GM11168 (cell line): ENCODE results near the gene TCERG1L.

Experiments used
- in situ Hi-C: fragments of 300-500 bp; cut with MboI; formaldehyde crosslinking; loops from one replicate; pipeline ENCODE4 v1.12.0; 2022; ENCODE audit warnings: low sequenced_read_pairs; ENCODE audit not compliant: unreplicated experiment

The TCERG1L gene

DNA sequence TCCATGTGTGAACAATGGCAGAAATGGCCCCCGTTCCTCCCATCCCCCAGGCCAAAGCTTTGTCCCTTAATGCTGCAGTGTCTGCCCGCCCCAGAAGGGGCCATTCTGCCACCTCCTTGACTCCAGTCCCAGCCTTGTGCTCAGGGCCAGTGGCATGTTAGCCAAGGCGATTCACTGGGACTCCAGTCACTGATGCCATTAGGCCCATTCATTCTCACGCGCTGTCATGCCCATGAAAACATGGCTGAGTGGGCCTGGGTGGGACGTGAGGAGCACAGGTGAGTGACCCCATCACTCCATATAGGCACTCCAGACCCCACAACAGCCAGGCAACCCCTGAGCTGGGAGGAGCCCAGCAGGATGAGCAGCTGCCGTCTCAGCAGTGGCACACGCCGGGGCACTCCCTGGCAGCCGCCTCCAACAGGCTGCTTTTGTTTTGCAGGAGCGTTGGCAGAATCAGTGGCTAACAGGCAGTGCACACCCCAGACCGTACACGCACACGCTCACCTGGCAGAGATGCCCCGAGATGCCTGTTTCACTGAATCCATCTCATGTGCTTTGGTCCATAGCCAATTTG lies 79.5 kb downstream of the TCERG1L start:
- in situ Hi-C loops: no loop called here

GRCh38 chr10:131231323-131231964 lies 80.1 kb downstream of the TCERG1L start:
- in situ Hi-C loops: no loop called here

DNA sequence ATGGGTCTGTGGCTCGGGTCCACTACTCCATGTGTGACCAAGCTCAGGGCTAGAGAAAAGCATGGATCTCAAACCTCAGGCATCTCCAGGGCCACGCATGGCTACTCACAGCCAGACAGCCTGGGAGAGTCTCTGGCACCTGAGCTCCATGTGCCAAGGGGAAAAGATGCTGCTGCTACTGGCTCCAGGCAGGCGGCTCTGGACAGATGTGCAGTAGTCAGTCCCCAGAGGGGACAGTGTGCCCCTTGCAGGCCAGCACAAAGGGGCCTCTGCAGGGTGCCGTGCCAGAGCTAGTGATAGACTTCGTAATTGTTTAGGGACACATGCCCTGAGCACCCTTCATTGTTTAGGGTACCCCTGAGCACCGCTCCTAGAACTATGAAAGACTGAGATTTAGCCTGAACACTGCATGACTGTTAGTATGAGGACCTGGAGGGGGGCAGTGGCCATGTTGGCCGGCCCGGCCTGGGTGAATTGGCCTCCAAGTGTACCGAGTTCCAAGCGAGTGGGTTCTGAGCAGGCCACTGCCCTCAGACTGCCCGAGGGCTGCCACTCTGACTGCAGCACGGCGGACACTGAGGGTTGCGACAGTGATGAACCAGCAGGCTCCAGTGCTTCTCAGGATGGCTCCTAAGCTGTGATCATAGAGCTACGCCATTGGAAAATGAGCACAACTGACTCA lies 80.7 kb downstream of the TCERG1L start:
- in situ Hi-C loops: no loop called here

DNA sequence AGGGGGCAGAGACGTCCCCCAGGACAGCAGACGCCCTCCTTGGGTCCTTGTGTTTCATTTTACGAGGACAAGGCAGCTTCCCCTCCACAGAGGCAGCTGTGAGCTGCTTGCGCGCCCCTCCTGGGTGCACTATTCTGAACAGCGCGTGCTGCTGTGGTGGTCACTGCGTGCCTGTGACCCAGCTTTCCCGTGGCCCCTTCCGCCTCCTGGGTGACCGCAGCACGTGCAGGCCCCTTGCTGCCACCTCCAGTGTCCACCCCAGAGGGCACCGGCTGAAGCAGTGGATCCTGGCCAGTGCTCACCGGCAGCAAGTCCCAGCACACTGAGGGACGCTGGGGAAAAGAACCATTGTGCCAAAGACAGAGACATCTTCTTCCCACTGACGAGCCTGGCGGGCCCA lies 81.4 kb downstream of the TCERG1L start:
- in situ Hi-C loops: no loop called here

GRCh38 chr10:131227163-131227740 lies 84.3 kb downstream of the TCERG1L start:
- in situ Hi-C loops: no loop called here

DNA sequence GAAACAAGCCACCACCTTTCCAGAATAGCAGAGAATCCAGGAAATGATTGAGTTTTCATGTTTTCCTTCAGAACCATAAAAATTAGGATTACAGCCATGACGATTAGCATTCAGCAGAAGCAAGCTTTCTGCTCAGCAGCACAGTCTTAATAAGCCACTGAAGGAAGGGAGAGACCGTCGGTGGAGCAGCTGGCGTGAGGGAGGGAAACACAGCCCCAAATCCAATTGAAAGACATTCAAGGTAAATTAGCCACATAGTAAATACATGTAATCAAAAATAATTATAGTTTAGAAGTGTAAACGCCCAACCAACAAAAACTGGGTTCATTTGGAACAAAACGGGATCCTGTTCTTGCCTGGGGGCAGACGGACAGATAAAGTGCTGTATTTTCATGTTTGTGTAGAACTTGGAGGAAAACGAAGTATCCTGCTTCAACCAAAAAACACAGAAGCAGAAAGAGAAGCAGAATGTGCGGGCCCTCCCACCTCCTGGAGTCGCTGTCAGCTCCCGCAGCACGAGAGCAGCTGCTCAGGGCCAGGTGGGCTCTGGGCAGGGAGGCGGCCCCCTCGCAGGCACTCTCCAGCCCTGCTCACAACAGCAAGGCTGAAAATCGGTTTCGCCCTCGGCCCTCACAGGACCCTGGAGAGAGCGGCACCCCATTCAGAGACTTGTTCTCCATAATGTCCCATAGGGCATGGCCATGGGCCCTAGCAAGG lies 84.9 kb downstream of the TCERG1L start:
- in situ Hi-C loops: no loop called here

DNA sequence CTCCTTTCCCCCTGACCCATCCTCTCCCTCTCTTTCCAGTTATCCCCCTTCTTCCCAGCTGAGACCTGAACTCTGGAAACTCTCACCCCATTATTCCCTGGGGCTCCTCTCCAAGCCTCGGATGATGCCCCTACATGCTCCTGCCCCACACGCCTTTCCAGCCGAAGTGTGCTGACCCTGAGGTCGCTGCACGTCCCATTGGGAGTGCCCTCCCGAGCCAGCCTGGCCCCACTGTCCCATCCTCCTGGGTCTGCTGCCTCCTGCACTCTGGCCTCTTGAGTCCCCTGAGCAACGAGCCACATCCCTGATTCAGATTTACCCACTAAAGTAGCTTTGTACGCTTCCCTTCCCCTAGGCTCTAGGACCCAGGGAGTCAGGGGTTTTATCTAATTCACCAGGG lies 87.4 kb downstream of the TCERG1L start:
- in situ Hi-C loops: no loop called here

- in situ Hi-C loops: no loop called here
Observed at GRCh38 chr10:131223422-131223821, 88.1 kb downstream of the TCERG1L start.

- in situ Hi-C loops: no loop called here
Observed at GRCh38 chr10:131222986-131223385, 88.5 kb downstream of the TCERG1L start.

- in situ Hi-C loops: no loop called here
Observed at GRCh38 chr10:131221632-131222277, 89.8 kb downstream of the TCERG1L start.

DNA sequence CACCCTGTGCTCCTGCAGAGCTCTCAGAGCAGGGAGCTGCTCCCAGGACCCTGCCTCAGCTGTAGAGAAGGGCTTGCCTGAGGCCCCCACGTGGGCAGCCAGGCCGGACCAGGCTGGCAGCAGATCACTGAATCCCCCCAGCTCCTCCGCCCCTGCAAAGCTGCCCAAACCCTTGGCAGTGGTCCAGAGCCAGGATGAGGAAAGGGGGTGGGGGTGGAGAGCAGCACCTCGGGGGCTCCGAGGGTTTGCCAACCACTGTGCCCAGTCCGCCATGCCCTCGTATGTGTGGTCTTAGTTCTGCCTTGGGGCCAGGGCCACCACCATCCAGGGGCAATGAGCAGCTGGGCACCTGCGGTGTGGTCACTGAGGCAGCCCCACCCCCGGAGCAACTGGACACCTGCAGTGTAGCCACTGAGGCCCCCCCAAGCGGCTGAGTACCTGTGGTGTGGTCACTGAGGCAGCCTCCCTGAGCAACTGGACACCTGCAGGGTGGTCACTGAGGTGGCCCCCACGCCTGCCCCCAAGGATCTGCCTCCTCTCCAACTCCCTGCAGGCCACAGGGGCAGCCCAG lies 90.8 kb downstream of the TCERG1L start:
- in situ Hi-C loops: no loop called here

GRCh38 chr10:131219955-131220489 lies 91.5 kb downstream of the TCERG1L start:
- in situ Hi-C loops: no loop called here

- in situ Hi-C loops: no loop called here
Observed at GRCh38 chr10:131219584-131219886, 92.0 kb downstream of the TCERG1L start.

DNA sequence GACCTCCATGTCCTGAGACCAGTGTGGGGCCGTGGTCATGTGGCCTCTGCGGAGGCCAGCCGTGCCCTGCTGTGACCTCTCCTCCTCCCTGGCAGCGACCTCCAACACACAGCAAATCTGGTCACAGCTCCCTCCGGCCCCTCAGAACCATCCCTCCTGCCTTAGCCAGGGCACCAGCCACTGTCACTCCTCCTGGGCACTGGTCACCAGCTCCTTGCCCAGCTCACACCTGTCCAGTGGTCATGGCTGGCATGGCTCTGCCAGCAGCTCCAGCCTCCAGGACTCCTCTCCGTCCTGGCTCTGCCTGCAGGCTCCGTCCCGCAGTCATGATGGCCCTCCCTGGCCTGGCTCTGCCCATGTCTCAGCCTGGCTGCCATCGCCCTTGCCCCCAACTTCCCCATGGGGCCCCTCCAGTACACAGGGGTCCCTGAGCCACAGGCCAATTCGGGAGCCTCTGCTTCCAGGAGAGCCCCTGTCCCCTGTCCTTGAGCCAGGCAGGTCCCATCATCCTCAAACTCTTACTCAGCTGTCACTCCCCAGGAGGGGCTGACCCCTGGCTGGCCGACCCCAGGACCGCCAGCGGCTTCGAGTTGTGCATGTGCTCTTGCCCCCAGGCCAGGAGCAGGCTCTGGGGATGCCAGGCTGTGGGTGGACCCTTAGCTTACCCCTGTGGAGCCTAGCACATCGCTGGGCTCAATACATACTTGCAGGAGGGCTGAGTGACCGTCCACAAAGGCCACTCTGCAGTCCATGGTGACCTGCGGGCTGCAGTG lies 92.5 kb downstream of the TCERG1L start:
- in situ Hi-C loops: no loop called here

- in situ Hi-C loops: no loop called here
Observed at GRCh38 chr10:131216681-131217230, 94.8 kb downstream of the TCERG1L start.

DNA sequence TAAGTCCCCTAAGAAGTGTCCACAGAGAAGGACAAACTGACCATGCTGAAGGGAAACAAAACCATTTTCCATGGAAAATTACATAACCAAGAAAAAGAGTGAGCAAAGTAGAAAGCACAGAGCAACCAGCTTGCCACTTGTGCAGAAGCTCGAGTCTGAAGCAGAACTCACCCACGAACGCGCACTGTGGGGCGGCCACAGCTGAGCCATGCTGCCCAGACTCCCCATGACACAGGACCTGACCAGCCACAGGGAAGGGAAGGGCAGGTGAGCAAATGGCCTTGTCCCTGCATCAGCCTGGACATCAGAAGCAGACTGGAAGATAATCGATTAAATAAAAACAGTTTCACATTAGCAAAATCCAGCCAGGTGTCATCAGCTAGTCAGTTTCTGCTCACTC lies 95.7 kb downstream of the TCERG1L start:
- in situ Hi-C loops: no loop called here

DNA sequence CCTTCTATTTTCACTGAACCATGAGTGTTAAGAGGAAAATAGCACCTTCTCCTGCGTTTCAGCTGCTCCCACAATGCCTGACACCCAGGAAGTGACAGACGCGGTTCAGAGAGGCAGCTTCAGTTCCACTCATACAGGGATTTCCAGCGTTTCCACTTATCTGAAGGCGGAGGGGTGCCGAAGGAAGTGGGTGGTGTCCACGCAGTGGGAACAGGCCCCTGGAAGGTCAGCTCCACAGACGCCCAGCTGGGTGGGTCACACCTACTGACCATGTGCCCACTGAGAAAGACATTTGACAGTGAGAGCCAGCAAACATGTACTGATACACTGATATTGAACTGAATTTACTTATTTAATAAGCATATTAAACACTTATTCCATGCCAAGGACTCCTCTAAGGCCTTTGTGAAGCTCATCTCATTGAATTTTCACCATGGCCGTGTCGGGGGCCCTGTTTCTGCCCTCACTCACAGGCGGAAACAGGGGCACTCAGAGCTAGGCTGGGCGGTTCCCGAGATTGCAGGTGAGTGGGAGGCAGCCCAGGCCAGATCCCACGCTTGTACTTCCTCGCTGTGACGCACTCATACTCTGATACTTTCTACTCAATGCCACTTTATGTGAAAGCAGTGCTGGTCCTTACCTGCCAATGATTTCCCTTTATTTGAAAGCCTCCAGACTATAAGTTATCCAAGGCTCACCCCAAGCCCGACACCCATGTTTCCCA lies 96.8 kb downstream of the TCERG1L start:
- in situ Hi-C loops: no loop called here
